Left kidney (tissue), 2 donors: Measurements from ENCODE around the gene TDRD10. TPM values are rescaled to one million over a fixed set of nuclear protein-coding genes. Genes with fewer than 3 reads are reported as not detected.
"Not testable (repeated sequence)": the region's sequence is repeated elsewhere in the genome, so short reads cannot be mapped to it uniquely, and the experiment has no call there.

Source experiments
- DNase-seq: peaks from one replicate; pipeline ENCODE4 v3.0.0-alpha.2; 2013
- polyA plus RNA-seq: library from polyadenylated mRNA; unstranded; fragments of 120-200 nt; gene quantifications from one replicate; pipeline ENCODE4 v1.2.1, GENCODE V29; 2013; ENCODE audit not compliant: insufficient read length

Gene TDRD10
- polyA plus RNA-seq, 1 donor: 1.4 TPM

DNA sequence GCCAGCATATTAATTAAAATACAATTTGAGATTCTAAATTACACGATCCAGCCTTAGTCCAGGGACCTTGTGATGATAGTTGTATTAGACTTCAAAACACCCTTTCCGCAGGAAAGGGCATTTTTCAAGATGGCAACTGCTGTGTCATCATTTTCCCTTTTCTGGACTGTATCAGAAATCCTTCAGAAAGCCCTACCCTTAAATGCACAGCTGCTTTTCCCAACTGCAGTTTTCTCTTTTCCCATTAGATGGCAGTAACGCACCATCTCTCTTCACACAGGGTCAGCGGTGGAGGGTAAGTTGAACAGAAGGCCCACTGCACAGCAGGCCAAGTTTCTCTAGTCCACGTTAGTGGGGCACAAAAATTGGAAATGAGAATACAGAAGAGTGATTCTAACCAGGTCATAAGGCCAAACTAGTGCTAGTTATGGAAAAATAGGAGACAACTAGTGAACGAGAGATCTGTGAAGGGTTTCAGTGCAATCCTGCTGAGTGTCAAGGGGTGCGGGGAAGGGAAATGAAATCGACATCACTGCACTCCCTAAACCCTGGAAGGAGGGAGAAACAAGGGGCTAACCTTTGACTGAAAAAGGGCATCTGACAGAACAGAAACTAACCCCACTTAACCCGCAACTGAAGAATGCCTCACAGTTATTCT lies 22.1 kb upstream of the TDRD10 start:
- peak; percentile 88 for DNase-seq

DNA sequence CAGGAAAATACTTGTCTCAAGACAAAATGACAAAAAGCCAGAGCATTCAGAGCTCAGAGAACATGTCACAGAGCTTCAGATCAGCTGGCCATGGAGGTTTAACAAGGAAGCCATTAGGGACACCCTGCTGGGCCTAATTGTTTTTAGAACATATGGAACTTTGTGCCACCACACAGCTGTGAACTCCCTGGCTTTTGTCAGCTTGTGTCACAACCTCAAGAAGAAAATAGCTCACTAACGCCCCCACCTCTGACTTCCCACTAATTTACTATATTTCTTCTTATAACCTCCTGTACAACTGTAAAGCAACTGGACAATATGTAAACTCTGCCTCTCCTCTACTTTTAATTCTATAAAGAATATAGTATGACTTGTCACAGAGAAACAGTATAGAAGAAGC lies 21.0 kb upstream of the TDRD10 start:
- DNase-seq: no peak

DNA sequence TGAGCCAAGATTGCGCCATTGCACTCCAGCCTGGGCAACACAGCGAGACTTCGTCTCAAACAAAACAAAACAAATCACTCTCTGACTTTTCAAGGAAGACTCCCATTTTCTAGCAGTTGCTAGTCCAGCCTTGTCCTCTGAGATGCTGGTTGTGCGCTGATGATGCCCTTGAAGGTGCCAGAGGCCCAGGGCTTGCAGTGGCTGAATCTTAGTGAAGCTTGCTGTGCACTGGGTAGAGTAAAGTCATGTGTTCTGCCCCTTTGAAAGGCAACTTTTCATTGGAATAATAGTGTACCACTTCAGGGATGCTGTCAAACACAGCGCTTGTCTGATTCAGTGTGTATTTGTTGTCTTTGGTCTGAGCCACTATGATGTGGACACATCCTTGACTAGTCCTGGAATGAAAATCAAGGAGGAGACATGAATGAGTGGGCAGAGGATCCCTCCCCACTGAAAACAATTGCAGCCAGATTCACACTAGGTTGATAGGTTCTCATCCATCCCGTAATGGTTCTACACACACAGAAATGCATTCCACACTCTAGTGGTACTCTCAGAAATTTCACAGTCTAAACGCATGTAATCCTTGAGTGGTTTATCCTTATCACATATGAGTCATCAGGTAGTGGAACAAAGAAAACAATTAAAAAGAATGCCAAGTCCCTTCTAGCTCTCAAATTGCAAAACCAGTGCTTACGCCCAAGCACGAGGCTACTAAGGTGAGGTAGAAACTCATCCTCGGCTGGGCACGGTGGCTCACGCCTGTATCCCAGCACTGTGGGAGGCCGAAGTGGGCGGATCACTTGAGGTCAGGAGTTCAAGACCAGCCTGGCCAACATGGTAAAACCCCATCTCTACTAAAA lies 17.8 kb upstream of the TDRD10 start:
- no peak for DNase-seq

DNA sequence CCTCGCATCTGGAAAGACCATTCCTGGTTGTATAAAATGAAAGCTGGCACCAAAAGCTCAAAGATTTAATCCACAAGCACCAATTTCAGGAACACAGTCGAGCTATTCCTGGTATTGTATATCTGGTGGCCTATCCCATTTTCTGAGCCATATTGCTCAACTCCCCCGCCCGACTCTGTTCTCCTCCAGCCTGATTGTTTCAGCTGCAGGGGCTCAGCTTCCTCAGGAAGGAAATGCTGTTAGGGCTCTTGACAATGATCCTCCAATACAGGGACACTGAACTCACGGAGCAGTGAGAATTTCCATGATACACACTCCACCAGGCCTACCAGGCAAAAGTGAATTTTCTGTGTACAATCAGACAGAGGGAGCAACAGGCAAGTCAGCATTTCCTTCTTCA lies 16.9 kb upstream of the TDRD10 start:
- no peak for DNase-seq

DNA sequence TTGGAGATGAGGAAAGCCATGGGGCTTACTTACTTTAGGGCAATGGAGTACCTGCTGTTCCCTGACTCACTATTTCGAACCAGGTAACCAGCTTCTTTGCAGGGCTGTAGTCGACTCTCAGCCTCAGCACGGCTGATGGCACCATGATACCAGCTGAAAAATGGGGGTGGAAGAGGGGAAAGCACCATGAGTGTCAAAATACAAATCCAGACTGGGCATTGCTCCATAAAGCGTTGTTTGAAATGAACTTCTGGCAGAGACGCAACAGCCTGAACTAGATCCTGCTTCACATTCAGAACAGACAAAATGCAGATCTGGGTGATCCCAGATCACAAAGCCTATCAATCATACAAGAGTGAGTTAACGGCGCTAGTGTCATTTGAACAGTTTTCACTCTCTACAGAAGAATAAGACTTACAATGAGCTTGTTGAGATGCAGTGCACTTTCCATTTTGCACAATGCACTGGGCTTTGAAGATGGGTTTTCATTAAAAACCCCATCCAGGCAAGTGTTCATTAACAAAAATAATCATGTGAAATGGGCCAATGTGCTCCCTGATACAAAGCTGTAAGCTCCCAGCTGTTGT lies 16.0 kb upstream of the TDRD10 start:
- no peak for DNase-seq

DNA sequence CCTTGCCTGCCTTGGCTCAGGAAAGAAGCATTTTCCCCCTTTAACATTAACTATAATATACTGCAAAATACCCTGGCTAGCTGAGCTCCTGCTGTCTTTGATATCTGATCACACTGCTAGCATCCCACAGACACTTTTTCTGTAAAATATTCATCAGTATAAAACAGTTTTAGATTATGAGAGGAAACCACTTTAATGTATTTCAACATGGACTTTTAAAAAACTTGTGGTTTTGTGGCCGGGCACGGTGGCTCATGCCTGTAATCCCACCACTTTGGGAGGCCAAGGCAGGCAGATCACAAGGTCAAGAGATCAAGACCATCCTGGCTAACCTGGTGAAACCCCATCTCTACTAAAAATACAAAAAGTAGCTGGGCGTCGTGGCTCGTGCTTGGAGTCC lies 15.3 kb upstream of the TDRD10 start:
- DNase-seq: not testable (repeated sequence)

DNA sequence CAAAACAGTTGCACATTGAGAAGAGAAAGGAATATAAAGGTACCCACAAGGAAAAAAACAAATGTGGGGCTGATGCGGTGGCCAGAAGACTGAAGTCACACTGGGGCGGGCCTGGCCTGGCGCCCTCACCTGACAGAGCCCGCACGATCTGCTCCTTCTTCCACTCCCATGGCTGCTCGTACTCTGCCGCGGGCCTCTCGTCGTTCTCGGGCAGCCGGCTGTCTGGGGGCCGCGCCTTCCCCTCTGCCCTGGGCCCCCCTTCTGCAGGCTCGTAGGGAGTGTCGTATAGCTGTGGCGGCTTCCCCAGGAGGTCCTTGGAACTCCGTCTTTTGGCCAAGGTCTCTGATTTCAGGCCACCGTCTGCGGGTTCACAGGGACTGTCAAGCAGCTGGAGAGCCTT lies 13.1 kb upstream of the TDRD10 start:
- DNase-seq: no peak

DNA sequence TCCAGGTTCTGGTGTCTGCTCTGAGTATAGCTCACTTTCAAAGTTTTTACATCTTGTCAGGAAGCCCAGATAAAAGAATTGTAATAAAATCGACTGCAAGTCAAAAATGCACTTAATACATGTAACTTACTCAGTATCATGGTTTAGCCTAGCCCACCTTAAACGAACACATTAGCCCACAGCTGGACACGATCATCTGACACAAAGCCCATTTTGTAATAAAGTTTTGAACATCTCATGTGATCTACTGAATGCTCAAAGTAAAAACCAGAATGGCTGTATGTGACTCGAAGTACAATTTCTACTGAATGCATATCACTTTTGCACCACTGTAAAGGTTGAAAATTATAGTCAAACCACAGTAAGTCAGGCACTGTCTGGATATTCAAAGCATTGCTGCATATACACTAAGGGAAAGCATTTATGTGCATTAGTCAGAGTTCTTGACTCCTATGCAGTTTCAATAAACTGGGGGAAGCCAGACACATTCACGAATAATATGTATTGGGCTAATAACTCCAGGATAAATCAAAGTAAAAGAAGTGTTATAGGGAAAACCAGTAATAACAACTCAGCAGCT lies 12.2 kb upstream of the TDRD10 start:
- no peak for DNase-seq

DNA sequence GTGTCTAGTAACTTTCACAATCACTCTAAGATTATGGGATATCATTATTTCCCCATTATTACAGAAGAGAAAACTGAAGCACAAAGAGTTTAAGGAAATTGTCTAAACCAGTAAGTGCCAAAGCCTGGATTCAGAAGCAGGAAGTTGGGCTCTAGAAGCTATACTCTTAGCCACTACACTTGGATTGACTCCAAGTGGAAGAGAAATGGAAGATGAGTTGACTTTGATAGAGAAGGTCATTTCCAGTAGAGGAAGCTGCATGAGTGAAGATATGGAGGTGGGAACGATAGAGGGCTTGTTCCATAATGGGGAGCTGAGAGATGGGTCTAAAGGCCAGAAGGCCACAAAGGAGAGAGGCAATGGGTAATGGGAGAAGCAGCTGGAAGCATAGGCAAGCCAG lies 11.7 kb upstream of the TDRD10 start:
- no peak for DNase-seq

DNA sequence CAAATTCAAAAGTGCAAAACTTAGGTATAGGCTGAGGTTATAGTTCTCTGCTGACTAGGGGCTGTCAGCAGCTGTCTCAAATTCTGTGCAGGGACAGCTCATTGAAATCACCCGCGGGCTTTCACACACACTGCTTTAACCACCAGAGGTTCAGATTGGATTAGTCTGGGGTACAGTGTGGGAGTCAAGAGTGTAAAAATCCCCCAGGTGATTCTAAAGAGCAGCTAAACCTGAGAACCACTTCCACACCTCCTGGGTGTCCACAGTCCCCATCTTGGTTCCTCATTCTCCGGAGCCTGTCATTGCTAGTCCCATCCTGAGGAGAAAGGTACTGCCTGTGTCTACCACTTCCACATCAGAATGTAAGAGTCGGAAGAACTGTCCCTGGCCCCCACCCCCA lies 9.9 kb upstream of the TDRD10 start:
- no peak for DNase-seq

DNA sequence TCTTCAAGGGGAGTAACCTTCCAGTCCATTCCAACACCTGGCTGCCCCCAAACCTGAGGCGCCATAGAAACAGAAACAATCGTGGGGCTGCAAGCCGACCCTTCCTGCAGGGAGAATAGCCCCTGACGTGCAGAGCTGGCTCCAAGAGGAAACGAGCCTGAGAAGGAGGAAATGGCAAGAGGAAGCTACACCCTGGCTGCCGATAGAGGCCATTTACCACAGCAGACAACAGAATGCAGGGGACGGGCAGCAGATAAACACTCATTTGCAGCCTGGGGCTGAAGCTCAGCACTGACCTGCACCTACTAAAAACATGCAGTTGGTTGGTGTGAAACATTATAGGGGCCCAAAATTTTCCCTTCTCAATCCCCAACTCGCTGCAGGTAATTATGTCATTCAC lies 8.7 kb upstream of the TDRD10 start:
- DNase-seq: no peak

DNA sequence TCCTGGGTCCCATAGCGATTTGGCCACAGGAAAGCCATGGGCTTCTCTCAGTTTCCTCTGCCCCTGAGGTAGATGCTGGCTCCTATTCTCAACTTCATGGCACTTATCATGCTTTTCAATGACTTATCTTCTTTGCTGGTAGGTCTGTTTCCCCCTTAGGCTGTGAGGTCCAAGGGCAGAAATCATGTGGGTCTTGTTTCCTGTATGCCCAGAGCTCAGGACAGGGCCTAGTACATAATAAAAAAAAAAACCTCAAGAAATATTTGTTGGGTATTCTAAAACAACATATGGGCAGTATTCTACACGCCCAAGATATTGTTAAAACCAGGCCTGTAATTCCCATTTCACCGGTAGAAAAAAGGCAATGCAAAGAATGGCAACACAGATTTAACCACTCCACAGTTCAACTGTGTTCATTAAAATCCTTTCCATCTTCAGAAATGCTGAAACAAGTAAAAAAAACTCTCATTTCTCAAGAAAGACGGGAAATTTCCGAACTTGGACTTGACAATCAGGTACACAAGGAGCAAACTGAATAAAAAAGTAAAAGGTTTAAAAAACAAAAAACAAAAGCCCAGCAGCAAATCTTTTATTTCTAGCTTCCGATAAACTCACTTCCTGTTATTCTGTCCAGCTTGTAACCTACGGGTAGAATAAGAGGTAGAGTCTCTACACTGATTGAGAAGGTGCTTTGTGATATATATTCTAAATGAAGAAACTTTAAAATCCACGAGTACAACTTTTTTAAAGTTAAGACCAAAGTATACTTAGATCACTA lies 6.3 kb upstream of the TDRD10 start:
- no peak for DNase-seq

DNA sequence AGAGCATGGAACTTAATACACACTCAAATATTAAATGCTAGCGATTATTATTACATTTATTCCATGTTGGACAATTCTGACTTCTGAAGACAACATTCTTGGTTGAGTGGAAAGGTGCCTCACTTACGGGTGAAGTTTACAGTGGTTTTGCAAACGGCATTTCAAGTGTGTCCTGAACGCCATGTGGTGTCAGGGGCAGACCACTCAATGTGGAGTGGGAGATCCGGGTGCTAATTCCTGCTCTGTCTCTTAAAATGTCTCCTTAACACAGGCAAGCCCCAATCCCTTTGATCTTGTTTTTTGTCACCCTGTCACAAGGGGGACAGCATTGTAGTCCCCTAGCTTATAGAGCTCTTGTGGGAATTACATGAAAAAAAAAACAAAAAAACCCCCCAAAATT lies 5.6 kb upstream of the TDRD10 start:
- DNase-seq: no peak

DNA sequence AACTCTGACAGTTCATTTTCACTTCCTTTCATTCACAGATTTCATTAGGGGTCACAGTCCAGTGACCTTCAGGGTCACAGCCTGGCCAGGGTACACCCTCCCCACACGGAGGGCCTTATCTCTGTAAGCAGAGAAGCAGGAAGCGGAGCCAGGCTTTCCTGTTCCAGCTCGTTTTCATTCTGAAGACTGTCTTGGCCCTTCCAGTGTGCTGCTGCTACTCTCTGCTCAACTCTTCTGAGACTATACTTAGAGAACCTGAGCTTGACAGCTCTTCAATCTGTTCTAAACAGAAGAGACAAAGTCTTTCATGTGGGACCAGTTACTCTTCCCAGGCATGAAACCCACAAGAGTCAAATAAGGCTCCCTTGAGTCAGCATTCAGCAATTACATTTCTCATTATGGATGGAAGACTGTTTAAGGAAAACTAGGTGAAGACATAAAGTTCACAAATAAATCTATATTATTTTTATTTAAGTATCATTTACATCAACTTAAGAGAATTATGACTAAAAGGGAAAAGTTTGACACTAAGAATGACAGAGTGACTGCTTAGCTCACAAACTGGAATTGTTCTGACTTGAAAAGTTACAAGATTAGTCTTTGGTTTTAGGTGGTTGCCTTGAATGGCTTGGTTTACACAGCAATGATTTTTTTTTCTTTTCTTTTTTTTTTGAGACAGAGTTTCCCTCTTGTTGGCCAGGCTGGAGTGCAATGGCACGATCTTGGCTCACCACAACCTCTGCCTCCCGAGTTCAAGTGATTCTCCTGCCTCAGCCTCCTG lies 4.8 kb upstream of the TDRD10 start:
- DNase-seq: no peak

DNA sequence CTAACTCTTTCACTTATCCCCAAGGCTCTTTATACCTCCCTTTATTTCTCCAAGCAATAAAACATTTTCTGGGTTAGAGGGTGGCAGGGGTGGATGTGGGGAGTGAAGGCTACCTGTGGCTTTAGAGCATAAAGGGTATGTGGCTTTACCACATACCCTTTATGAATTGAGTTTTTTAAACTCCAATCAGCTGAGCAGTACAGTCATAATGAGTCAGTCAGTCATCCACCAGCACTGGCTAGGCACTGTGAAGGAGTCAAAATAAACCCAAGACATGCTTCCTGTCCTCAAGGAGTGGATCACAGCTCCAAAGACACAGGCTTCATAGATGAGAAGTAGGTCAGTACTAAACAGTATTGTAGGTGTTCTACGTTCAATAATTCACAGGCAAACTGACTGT lies 2.6 kb upstream of the TDRD10 start:
- no peak for DNase-seq

DNA sequence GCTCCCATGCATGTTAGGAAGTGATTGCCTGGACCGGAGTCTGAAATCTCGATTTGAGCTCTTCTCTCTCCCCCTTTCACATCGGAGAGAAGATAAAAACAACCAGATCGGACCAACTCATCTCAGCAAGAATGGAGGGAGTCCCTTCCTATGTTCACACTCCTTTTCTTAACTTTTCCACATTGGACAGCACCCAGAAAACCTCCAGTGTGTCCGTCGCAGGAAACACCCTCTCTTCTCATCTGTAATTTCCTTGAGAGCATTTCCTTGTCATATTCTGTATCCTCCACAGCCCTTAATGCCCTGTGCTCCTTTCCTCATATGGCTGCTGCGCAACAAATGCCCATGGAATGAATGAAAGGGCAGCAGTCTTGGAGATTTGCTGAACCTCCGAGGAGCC lies 1.5 kb upstream of the TDRD10 start:
- DNase-seq: no peak

DNA sequence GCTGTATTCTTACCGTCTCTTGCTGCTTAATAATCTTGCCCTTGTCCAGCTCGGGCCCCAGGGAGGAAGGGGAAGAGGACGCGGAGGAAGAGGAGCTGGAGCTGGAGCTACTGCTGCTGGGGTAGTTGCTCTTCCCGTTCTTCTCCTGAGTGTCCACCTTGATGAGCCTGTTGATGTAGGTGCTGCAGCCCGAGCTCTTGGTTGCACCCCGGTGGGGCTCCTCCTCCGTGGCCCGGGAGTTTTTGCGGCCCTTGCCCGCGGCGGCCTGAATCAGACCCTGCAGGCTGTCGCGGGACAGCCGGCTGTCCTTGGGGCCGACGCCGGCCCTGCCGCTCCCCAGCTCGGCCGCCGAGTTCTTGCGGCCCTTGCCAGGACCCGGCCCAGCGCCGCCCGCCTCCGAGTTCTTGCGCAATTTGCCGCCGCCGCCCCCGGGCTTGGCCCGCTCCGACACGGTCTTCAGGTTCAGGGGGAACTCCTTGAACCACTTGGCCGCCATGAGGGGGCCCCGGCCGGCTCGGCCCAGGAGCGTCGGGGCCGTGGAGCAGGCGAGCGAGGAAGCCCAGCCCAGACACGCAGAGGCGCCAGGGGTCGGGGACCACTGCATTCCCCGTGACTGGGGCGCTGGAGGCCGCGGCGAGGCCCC lies 475 bp upstream of the TDRD10 start:
- DNase-seq: no peak

DNA sequence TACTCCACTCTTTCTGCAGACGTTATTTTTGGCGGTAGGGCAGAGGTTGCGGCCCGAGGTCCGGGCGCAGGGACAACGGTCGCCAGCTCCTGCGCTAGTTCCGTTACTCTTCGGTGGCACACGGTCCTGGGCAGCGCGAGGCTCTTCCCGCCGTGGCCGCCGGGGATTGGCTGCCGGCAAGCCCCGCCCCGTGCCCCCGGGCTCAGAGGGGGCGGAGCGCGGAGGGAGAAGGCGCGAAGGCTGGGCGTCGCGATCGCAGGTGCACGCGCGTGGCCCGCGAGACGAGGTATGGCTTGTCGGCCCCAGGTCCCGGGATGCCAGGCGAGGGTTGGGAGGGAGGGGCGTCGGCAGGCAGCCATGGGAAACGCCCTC lies 711 bp downstream of the TDRD10 start:
- DNase-seq: no peak

DNA sequence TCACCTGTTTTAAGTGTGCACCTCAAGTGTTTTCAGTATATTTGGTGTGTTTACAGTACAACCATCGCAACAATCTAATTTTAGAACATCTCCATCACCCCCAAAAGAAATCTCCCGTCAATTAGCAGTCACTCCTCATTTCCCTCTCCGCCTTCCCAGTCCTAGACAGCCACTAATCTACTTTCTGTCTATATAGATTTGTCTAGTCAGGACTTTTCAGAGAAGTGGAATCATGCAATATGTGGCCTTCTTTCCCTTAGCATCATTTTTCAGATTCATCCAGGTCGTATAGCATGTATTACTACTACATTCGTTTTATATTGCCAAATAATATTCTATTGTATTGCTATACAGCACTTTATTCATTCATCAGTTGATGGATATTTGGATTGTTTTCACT lies 1.9 kb downstream of the TDRD10 start:
- no peak for DNase-seq

DNA sequence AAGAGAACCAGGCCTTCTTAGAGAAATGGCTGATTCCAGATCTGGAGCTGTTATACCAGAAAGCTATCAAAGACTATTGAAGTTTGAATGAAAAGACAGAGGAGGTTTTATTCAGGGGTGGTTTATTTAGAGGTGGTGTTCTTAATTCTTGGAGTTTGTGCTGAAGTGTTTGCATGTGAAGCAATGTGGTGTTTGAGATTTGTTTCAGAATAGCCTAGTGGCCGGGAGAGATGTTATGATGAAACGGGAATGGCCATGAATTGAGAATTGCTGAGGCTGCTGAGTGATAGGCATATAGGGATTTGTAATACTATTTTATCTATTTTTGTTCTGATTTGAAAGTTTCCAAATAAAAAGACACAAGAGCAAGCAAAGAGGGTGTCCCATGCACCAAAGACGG lies 10.7 kb downstream of the TDRD10 start:
- no peak for DNase-seq

DNA sequence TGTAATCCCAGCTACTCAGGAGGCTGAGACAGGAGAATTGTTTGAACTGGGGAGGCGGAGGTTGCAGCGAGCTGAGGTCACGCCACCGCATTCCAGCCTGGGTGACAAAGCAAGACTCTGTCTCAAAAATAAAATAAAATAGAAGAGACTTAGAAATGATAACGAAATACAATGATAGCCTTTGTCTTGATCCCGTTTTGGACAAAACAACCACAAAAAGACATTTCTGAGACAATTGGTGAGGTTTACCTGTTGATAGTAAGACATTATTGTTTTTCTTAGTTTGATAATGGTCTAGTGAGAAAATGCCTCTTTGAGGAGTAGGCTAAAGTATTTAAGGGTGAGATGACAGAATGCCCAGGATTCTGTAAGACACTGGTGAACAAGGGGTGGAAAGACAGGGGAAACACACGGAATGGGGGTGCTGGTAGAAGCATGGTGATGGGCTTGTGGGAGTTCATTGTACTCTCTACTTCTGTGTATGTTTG lies 12.1 kb downstream of the TDRD10 start:
- no peak for DNase-seq
